ENCODE results near the gene VAV1. TPM values are rescaled to one million over a fixed set of nuclear protein-coding genes. Genes with fewer than 3 reads are reported as not detected.
A peak's percentile ranks its signal among the peaks of the same experiment; 100 is the strongest.

VAV1 gene
- total and polyA plus RNA-seq, 9 of the 15 experiments (the other 6 are each of a cell fraction or from before 2014, with no cell fraction given): 0.46 to 20.1 (median 11.1) TPM

- H3K9me1 ChIP-seq (ENCODE audit: control insufficient read depth, insufficient read depth, low read length): no peaks in the 10 kb centered on the region
- H3K4me3 ChIP-seq: no peak overlapping the region
- H3K4me1 ChIP-seq (replicated peaks in 1 of 2; ENCODE audit: control insufficient read depth in 2 of 2, insufficient read depth in 2 of 2, low read length in 2 of 2): no peaks in the 10 kb centered on the region; a peak in 1 of 5 replicates
- ATAC-seq (no peak), DNase-seq (ENCODE audit: extremely low read depth in 1 of 4, low spot score in 3 of 4) (no peak), FAIRE-seq (no peak)
- POLR2A ChIA-PET: no interaction called here
- H4K20me1 ChIP-seq (replicated peaks; ENCODE audit: control insufficient read depth, insufficient read depth, low read length): no peaks in the 10 kb centered on the region
- no peak overlapping the region for H3K9ac ChIP-seq (ENCODE audit: insufficient read depth in 1 of 2, low read depth in 2 of 2, low read length in 2 of 2)
- H2AFZ ChIP-seq (ENCODE audit: low read depth, low read length): no peak overlapping the region
- H3K9me3 ChIP-seq (replicated peaks; ENCODE audit: control insufficient read depth, insufficient read depth, low read depth, low read length): no peaks in the 10 kb centered on the region
- CTCF ChIA-PET (ENCODE audit: low intra/inter-chr PET ratio): no interaction called here
- H3K27me3 ChIP-seq (ENCODE audit: control insufficient read depth in 2 of 2, insufficient read depth in 2 of 2, low read length in 2 of 2): peaks cover 4 to 32% of the 10 kb centered on the region in 2 experiments; a peak in 2 of 5 replicates
- H3K27ac ChIP-seq (ENCODE audit: extremely low read depth, low read depth, low read length): no peak overlapping the region
- no peak overlapping the region for H3K4me2 ChIP-seq (ENCODE audit: insufficient read depth, low read length)
- in situ Hi-C loops (cut with MboI): no loop called here
- H3K36me3 ChIP-seq (ENCODE audit: control insufficient read depth, insufficient read depth, low read length): no peaks in the 10 kb centered on the region
- 4% methylated on average over 7 of the region's 7 CpGs for WGBS (ENCODE audit: insufficient coverage, low coverage, missing lambda C conversion rate)
- BruUV-seq (replicated peaks): no TSS peak
- no peaks in the 10 kb centered on the region for H3K79me2 ChIP-seq (ENCODE audit: control insufficient read depth, insufficient read depth, low read length)
- intact Hi-C loops (cut with micrococcal nuclease): no loop called here
- peak; percentile 40 for TF ChIP-seq RBM25 (IDR thresholded peaks at IDR 0.05; ENCODE audit: low read depth, low read length, severe bottlenecking)
- TF ChIP-seq THAP7 (CRISPR knock-in tag; IDR thresholded peaks at IDR 0.05): no peak
- TF ChIP-seq NCOA2 (IDR thresholded peaks at IDR 0.05; ENCODE audit: partially characterized antibody in 2 of 2): no peak
- TF ChIP-seq FOXA1 (IDR thresholded peaks at IDR 0.05; ENCODE audit: borderline replicate concordance): no peak
- TF ChIP-seq ATF6 (CRISPR knock-in tag; IDR thresholded peaks at IDR 0.05): no peak
- TF ChIP-seq PRDM10 (IDR thresholded peaks at IDR 0.05; ENCODE audit: partially characterized antibody): no peak
- peak; percentile 19 for TF ChIP-seq ZFP36 (IDR thresholded peaks at IDR 0.05; ENCODE audit: low read depth, low read length, partially characterized antibody)
- no peak for TF ChIP-seq KHSRP (IDR thresholded peaks at IDR 0.05)
- no peak for TF ChIP-seq RFX5 (IDR thresholded peaks at IDR 0.05; ENCODE audit: low read depth, low read length)
- no peak for TF ChIP-seq MAZ (CRISPR knock-in tag; conservative IDR thresholded peaks at IDR 0.05 in 1 of 2, IDR thresholded peaks at IDR 0.05 in 1 of 2)
Measured at GRCh38 chr19:6876748-6877147, 104.2 kb downstream of the VAV1 start.

Measured in K562 (cell line).